ENCODE data around the gene KIF3B. TPM values are rescaled to one million over a fixed set of nuclear protein-coding genes. Genes with fewer than 3 reads are reported as not detected.
"Not testable (repeated sequence)": the region's sequence is repeated elsewhere in the genome, so short reads cannot be mapped to it uniquely, and the experiment has no call there.

KIF3B gene
- total and polyA plus RNA-seq, 2 donors, result 7.8 to 8.3 TPM

DNA sequence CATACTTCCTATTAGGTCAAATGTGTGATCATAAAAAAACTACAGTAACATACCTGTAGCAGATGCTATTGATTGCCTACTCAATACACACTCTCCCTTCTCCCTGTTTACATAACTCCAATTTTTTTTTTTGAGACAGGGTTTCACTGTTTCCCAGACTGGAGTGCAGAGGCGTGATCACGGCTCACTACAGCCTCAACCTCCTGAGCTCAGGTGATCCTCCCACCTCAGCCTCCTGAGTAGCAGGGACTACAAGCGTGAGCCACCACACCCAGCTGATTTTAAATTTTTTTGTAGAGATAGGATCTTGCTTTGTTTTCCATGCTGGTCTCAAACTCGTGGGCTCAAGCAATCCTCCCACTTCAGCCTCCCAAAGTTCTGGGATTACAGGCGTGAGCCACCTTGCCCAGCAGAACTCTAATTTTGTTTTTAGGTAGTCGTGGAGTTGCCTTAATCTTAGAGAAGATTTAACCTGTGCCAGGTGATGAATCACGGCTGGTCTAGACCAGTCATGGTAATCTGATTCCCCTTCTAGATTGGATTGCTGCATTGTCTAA is 14.0 kb upstream of the KIF3B start:
- no peak for DNase-seq (ENCODE audit: low read depth in 6 of 9, low spot score in 9 of 9)
- H3K4me3 ChIP-seq (ENCODE audit: low read length in 2 of 2), result no peak overlapping the region
- no peaks in the 10 kb centered on the region for H3K4me1 ChIP-seq (ENCODE audit: control insufficient read depth in 2 of 2, insufficient read depth in 2 of 2, low read length in 2 of 2)
- no peaks in the 10 kb centered on the region for H3K9me3 ChIP-seq (ENCODE audit: control insufficient read depth in 2 of 2, insufficient read depth in 1 of 2, low read length in 1 of 2)
- no peaks in the 10 kb centered on the region for H3K36me3 ChIP-seq (ENCODE audit: control insufficient read depth in 2 of 2, insufficient read depth in 2 of 2, low read length in 1 of 2)
- no peaks in the 10 kb centered on the region for H3K27me3 ChIP-seq (ENCODE audit: control insufficient read depth in 2 of 2, insufficient read depth in 1 of 2, low read length in 1 of 2)
- H3K27ac ChIP-seq (ENCODE audit: low read depth in 1 of 2, low read length in 1 of 2), result no peak overlapping the region
- WGBS, result 93% methylated on average over 7 of the region's 7 CpGs

DNA sequence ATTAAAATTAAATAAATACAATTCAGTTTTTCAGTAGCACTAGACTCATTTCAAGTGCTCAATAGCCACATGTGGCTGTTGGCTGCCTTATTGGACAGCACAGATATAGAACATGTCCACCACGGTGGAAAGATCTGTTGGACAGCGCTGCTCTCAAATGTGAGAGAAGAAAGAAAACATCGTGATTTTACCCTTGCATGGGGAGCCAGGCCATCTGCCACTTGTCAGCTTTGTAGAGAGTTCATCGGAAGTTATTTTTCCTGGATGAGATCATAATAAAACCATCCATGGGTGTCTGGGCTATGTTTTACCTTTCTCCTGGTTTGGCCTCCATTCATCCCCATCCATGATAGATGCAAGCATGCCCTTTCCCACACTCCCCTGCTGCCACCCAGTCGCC is 5.8 kb upstream of the KIF3B start:
- Histone ChIP-seq H3K27me3 (ENCODE audit: control insufficient read depth in 2 of 2, insufficient read depth in 1 of 2, low read length in 1 of 2) (no peaks in the 10 kb centered on the region), H3K9me3 (ENCODE audit: control insufficient read depth in 2 of 2, insufficient read depth in 1 of 2, low read length in 1 of 2) (peaks cover 0 to 3% of the 10 kb centered on the region in 2 donors), H3K36me3 (ENCODE audit: control insufficient read depth in 2 of 2, insufficient read depth in 2 of 2, low read length in 1 of 2) (no peaks in the 10 kb centered on the region), H3K4me1 (ENCODE audit: control insufficient read depth in 2 of 2, insufficient read depth in 2 of 2, low read length in 2 of 2) (no peaks in the 10 kb centered on the region), H3K4me3 (ENCODE audit: low read length in 2 of 2) (no peak overlapping the region), H3K27ac (ENCODE audit: low read depth in 1 of 2, low read length in 1 of 2) (no peak overlapping the region)
- 93% methylated on average over 5 of the region's 5 CpGs for WGBS
- DNase-seq (ENCODE audit: low read depth in 6 of 9, low spot score in 9 of 9), result no peak

DNA sequence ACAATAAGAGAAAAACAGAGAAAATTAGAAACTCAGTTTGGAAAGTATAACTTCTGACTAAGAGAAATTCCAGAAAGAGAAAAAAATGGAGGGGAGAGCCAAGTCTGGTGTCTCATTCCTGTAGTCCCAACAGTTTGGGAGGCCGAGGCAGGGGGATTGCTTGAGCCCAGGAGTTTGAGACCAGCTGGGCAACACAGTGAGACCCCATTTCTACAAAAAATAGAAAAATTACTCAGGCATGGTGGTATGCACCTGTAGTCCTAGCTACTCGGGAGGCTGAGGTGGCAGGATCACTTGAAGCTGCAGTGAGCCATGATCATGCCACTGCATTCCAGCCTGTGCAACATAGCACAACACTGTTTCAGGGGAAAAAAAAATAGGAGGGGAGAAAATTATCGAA is 3.1 kb upstream of the KIF3B start:
- 94% methylated on average over 3 of the region's 3 CpGs for WGBS
- Histone ChIP-seq H3K4me3 (ENCODE audit: low read length in 2 of 2) (no peak overlapping the region), H3K9me3 (ENCODE audit: control insufficient read depth in 2 of 2, insufficient read depth in 1 of 2, low read length in 1 of 2) (peaks cover 0 to 3% of the 10 kb centered on the region in 2 donors), H3K27ac (ENCODE audit: low read depth in 1 of 2, low read length in 1 of 2) (no peak overlapping the region), H3K27me3 (ENCODE audit: control insufficient read depth in 2 of 2, insufficient read depth in 1 of 2, low read length in 1 of 2) (no peaks in the 10 kb centered on the region), H3K4me1 (ENCODE audit: control insufficient read depth in 2 of 2, insufficient read depth in 2 of 2, low read length in 2 of 2) (peaks cover 11 to 13% of the 10 kb centered on the region in 2 donors), H3K36me3 (ENCODE audit: control insufficient read depth in 2 of 2, insufficient read depth in 2 of 2, low read length in 1 of 2) (no peaks in the 10 kb centered on the region)
- no peak for DNase-seq (ENCODE audit: low read depth in 6 of 9, low spot score in 9 of 9)

DNA sequence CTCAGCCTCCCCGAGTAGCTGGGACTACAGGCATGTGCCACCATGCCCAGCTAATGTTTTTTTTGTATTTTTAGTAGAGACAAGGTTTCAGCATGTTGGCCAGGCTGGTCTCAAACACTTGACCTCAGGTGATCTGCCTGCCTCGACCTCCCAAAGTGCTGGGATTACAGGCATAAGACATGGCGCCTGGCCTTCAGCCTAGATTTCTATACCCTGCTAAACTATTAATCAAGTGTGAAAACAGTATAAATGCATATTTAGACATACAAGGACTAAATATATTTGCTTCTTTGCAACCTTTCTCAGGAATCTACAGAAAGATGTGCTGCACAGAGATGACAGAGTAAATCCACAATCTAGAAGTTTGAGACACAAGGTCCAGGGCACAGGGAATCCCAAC is 2.3 kb upstream of the KIF3B start:
- not testable (repeated sequence) for H3K36me3 ChIP-seq (ENCODE audit: control insufficient read depth in 2 of 2, insufficient read depth in 2 of 2, low read length in 1 of 2); H3K4me3 ChIP-seq (ENCODE audit: low read length in 2 of 2); H3K27ac ChIP-seq (ENCODE audit: low read depth in 1 of 2, low read length in 1 of 2); DNase-seq (ENCODE audit: low read depth in 6 of 9, low spot score in 9 of 9); H3K27me3 ChIP-seq (ENCODE audit: control insufficient read depth in 2 of 2, insufficient read depth in 1 of 2, low read length in 1 of 2); H3K9me3 ChIP-seq (ENCODE audit: control insufficient read depth in 2 of 2, insufficient read depth in 1 of 2, low read length in 1 of 2)
- peaks cover 11 to 13% of the 10 kb centered on the region in 2 donors for H3K4me1 ChIP-seq (ENCODE audit: control insufficient read depth in 2 of 2, insufficient read depth in 2 of 2, low read length in 2 of 2)
- 97% methylated on average over 3 of the region's 3 CpGs for WGBS

DNA sequence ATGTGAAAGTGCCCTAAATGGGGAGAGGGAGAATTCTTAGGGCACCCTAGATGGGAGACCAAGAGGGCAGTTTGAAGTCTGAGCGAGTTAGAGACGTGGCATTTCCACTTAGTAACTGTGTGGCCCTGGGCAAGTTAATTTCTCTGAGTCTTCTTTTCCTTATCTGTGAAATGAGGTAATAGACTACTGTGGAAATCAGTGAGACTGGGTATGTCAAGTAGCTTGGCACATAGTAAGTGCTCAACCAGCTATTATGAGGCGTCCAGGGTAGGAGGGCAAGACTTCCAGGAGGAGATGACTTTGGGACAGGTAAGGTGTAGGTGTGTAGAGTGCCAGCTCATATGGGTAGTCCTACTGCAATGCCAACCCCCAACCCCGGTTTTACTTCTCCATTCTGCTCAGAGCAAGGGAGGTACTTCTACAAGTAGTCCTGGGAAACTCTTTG is 770 bp downstream of the KIF3B start:
- Histone ChIP-seq H3K27ac (ENCODE audit: low read depth in 1 of 2, low read length in 1 of 2) (peak overlapping the region in 1 of 2 donors; percentile 54), H3K9me3 (ENCODE audit: control insufficient read depth in 2 of 2, insufficient read depth in 1 of 2, low read length in 1 of 2) (peaks cover 0 to 3% of the 10 kb centered on the region in 2 donors), H3K36me3 (ENCODE audit: control insufficient read depth in 2 of 2, insufficient read depth in 2 of 2, low read length in 1 of 2) (peaks cover 0 to 2% of the 10 kb centered on the region in 2 donors), H3K4me3 (ENCODE audit: low read length in 2 of 2) (peak overlapping the region; percentile 72 to 78), H3K4me1 (ENCODE audit: control insufficient read depth in 2 of 2, insufficient read depth in 2 of 2, low read length in 2 of 2) (peaks cover 16 to 22% of the 10 kb centered on the region in 2 donors), H3K27me3 (ENCODE audit: control insufficient read depth in 2 of 2, insufficient read depth in 1 of 2, low read length in 1 of 2) (no peaks in the 10 kb centered on the region)
- 55% methylated on average over 4 of the region's 4 CpGs for WGBS
- DNase-seq (ENCODE audit: low read depth in 6 of 9, low spot score in 9 of 9), result peak in 1 of 9 donors; percentile 26

DNA sequence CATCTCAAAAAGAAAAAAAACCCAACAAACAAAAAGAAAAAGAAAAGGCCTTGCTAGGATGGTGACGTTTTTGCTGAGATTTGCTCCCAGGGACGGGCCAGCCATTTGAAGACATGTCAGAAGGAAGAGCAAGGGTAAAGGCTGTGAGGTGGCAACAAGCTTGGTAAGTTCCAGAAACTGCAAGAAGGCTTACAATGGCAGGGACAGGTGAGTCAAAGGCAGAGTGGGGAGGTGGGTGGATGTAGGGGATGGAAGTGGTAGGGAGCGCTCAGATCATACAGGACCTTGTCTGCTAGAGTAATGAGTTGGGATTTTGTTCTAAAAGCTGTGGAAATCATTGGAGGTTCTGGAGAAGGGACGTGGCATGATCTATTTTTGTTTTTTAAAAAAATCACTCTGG is 4.3 kb downstream of the KIF3B start:
- WGBS, result 97% methylated on average over 4 of the region's 4 CpGs
- Histone ChIP-seq H3K4me1 (ENCODE audit: control insufficient read depth in 2 of 2, insufficient read depth in 2 of 2, low read length in 2 of 2) (peaks cover 25 to 33% of the 10 kb centered on the region in 2 donors), H3K9me3 (ENCODE audit: control insufficient read depth in 2 of 2, insufficient read depth in 1 of 2, low read length in 1 of 2) (no peaks in the 10 kb centered on the region), H3K4me3 (ENCODE audit: low read length in 2 of 2) (no peak overlapping the region), H3K36me3 (ENCODE audit: control insufficient read depth in 2 of 2, insufficient read depth in 2 of 2, low read length in 1 of 2) (peaks cover 0 to 6% of the 10 kb centered on the region in 2 donors), H3K27ac (ENCODE audit: low read depth in 1 of 2, low read length in 1 of 2) (no peak overlapping the region), H3K27me3 (ENCODE audit: control insufficient read depth in 2 of 2, insufficient read depth in 1 of 2, low read length in 1 of 2) (no peaks in the 10 kb centered on the region)
- no peak for DNase-seq (ENCODE audit: low read depth in 6 of 9, low spot score in 9 of 9)

DNA sequence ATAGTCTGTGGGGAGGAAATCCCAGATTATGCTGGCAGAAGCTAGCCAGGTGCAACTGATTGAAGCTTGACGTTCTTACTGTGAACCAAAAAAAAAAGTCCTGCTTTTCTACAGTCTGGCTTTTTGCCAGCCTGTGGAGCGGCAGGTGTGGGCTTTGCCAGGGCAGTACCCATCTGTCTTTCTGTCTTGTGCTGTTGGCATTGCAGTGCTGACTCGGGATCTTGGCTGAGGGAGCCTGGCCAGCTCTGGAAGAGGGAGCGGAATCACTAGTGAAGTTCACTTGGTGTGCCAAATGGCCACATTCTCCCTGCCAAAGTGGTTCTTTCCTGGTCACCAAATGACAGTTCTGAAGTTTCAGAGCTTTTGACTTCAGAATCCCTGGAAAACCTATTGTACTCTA is 5.0 kb downstream of the KIF3B start:
- H3K27ac ChIP-seq (ENCODE audit: low read depth in 1 of 2, low read length in 1 of 2), result no peak overlapping the region

DNA sequence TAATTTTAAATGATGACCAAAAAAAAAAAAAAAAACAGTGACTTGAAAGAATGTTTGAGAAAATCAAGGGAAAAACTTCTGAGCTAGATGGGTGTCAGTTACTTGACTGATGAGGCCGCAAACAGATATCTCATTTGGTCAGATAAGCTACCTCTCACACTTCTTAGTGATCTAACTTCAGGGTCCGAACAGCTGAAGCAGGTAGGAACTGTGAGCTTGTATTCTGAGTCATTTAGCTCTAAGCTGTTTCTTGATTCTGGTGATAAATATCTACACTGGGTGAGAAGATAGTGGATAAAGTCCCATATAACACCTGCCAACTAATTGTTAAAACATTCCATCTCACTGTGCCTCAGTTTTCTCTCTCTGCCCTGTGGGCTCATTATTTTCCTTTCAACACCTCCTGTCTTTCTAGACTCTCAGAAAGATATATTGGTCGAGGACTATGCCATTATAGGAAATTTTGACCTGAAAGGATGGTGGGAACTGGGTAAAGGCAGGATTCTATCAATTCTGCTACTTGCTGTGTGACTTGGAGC is 7.7 kb downstream of the KIF3B start:
- peaks cover 12 to 22% of the 10 kb centered on the region in 2 donors for H3K4me1 ChIP-seq (ENCODE audit: control insufficient read depth in 2 of 2, insufficient read depth in 2 of 2, low read length in 2 of 2)
- peaks cover 4 to 9% of the 10 kb centered on the region in 2 donors for H3K36me3 ChIP-seq (ENCODE audit: control insufficient read depth in 2 of 2, insufficient read depth in 2 of 2, low read length in 1 of 2)
- H3K27me3 ChIP-seq (ENCODE audit: control insufficient read depth in 2 of 2, insufficient read depth in 1 of 2, low read length in 1 of 2), result no peaks in the 10 kb centered on the region
- DNase-seq (ENCODE audit: low read depth in 6 of 9, low spot score in 9 of 9), result no peak
- no peak overlapping the region for H3K27ac ChIP-seq (ENCODE audit: low read depth in 1 of 2, low read length in 1 of 2)
- WGBS, result 98% methylated on average over 3 of the region's 3 CpGs
- no peaks in the 10 kb centered on the region for H3K9me3 ChIP-seq (ENCODE audit: control insufficient read depth in 2 of 2, insufficient read depth in 1 of 2, low read length in 1 of 2)
- no peak overlapping the region for H3K4me3 ChIP-seq (ENCODE audit: low read length in 2 of 2)

More for the DNA sequence above, 5.0 kb downstream of the KIF3B start:
- no peaks in the 10 kb centered on the region for H3K9me3 ChIP-seq (ENCODE audit: control insufficient read depth in 2 of 2, insufficient read depth in 1 of 2, low read length in 1 of 2)
- H3K4me1 ChIP-seq (ENCODE audit: control insufficient read depth in 2 of 2, insufficient read depth in 2 of 2, low read length in 2 of 2), result peaks cover 20 to 30% of the 10 kb centered on the region in 2 donors
- H3K4me3 ChIP-seq (ENCODE audit: low read length in 2 of 2), result no peak overlapping the region
- peaks cover 0 to 6% of the 10 kb centered on the region in 2 donors for H3K36me3 ChIP-seq (ENCODE audit: control insufficient read depth in 2 of 2, insufficient read depth in 2 of 2, low read length in 1 of 2)
- no peaks in the 10 kb centered on the region for H3K27me3 ChIP-seq (ENCODE audit: control insufficient read depth in 2 of 2, insufficient read depth in 1 of 2, low read length in 1 of 2)
- no peak for DNase-seq (ENCODE audit: low read depth in 6 of 9, low spot score in 9 of 9)
- 46% methylated on average over 4 of the region's 4 CpGs for WGBS

DNA sequence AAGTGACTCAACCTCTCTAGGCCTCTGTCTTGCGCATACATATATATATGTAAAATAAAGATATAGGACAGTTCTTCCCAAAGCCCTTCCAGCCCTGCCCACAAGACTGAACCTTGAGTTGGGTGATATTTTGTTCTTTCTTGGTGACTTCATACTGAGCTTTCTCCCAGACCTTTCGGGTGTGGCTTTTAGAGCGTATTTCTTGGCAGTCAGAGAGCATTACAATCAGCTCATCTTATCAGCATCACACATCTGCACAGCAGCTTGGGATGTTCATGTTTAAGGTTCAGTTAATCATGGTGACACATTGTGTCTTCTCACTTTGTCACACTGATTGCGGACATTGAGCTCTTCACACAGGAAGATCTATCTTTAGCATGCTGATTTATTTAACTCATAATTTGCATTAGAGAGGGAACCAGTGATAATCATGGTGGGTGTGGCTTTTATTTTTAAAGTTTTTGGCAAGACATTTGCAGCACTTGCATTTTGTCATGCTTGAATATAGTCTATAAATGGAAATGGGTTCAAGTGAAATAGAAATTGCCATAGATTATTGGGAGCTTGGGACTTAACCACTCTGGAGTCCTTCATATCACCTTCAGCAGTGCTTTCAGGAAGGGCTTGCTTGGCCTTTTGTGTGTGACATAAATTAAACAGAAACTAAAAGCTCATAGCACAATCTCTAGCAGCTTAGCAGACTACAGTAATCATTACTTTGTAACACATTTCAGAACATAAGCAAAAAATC is 8.3 kb downstream of the KIF3B start:
- WGBS, result 47% methylated on average over 4 of the region's 4 CpGs
- Histone ChIP-seq H3K27me3 (ENCODE audit: control insufficient read depth in 2 of 2, insufficient read depth in 1 of 2, low read length in 1 of 2) (no peaks in the 10 kb centered on the region), H3K4me3 (ENCODE audit: low read length in 2 of 2) (no peak overlapping the region), H3K4me1 (ENCODE audit: control insufficient read depth in 2 of 2, insufficient read depth in 2 of 2, low read length in 2 of 2) (peaks cover 12 to 22% of the 10 kb centered on the region in 2 donors), H3K27ac (ENCODE audit: low read depth in 1 of 2, low read length in 1 of 2) (peak overlapping the region in 1 of 2 donors; percentile 21), H3K36me3 (ENCODE audit: control insufficient read depth in 2 of 2, insufficient read depth in 2 of 2, low read length in 1 of 2) (peaks cover 4 to 8% of the 10 kb centered on the region in 2 donors), H3K9me3 (ENCODE audit: control insufficient read depth in 2 of 2, insufficient read depth in 1 of 2, low read length in 1 of 2) (no peaks in the 10 kb centered on the region)
- peak in 2 of 9 donors; percentile 28 to 43 for DNase-seq (ENCODE audit: low read depth in 6 of 9, low spot score in 9 of 9)
